ENCODE measurements around the gene MRPS5. TPM values are rescaled to one million over a fixed set of nuclear protein-coding genes. Genes with fewer than 3 reads are reported as not detected.

The MRPS5 gene
- total RNA-seq, 4 donors from 2014 or later = 41.9 to 55.4 (median 46.4) TPM

DNA sequence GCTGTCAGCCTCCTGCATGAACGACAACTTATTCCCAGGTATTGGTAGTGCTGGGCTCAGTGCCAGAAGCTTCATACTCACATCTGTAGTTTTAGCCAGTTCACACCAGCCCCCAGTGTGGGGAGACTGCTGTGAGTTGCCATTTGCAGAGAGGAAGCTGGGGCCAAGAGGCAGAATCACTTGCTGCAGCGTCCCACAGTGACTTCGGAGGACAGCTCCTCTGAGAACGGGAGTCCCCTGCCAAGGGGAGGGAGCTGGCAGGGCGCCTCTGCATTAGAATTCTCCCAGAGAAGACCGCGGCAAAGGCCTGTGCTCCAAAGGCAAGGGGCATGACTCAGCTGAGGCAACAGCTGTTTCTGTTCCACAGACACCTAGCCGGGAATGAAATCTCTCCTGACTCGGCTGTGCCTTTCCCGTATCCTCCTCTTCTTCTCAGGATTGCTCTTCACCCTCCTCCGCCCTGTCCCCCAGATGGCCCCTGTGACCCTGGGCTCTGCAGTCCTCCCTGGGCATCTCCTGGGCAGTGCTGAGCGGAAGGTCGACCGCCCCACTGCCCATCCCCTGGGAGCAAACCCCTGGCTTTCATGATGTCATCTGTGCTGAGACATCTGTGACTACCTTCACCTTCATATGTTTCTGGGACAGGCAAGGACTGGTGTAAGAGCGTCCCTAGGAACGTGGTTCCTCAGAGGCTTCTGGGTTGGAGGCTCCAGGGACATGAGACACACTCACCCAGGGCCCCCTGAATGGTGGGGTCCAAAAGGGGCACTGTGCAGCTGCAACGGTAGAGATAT is 78.1 kb downstream of the MRPS5 start:
- Histone ChIP-seq H3K4me1 (peaks cover 20 to 80% (median 29%) of the 10 kb centered on the region in 3 donors), H3K9me3 (no peaks in the 10 kb centered on the region), H3K4me3 (peak overlapping the region in 1 of 4 donors; percentile 21), H3K27me3 (no peaks in the 10 kb centered on the region), H3K27ac (peak overlapping the region; percentile 77 to 86 (median 78)), H3K36me3 (peaks cover 0 to 16% (median 0%) of the 10 kb centered on the region in 3 donors)
- 39 to 54% methylated on average over 10 of the region's 17 CpGs for WGBS, 2 donors
- TF ChIP-seq POLR2A (IDR thresholded peaks at IDR 0.05) = no peak
- TF ChIP-seq, protein P1, sequence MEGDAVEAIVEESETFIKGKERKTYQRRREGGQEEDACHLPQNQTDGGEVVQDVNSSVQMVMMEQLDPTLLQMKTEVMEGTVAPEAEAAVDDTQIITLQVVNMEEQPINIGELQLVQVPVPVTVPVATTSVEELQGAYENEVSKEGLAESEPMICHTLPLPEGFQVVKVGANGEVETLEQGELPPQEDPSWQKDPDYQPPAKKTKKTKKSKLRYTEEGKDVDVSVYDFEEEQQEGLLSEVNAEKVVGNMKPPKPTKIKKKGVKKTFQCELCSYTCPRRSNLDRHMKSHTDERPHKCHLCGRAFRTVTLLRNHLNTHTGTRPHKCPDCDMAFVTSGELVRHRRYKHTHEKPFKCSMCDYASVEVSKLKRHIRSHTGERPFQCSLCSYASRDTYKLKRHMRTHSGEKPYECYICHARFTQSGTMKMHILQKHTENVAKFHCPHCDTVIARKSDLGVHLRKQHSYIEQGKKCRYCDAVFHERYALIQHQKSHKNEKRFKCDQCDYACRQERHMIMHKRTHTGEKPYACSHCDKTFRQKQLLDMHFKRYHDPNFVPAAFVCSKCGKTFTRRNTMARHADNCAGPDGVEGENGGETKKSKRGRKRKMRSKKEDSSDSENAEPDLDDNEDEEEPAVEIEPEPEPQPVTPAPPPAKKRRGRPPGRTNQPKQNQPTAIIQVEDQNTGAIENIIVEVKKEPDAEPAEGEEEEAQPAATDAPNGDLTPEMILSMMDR (IDR thresholded peaks at IDR 0.05) = no peak
- intact Hi-C loops (cut with DNase I) = no loop called here
- no peak for DNase-seq

DNA sequence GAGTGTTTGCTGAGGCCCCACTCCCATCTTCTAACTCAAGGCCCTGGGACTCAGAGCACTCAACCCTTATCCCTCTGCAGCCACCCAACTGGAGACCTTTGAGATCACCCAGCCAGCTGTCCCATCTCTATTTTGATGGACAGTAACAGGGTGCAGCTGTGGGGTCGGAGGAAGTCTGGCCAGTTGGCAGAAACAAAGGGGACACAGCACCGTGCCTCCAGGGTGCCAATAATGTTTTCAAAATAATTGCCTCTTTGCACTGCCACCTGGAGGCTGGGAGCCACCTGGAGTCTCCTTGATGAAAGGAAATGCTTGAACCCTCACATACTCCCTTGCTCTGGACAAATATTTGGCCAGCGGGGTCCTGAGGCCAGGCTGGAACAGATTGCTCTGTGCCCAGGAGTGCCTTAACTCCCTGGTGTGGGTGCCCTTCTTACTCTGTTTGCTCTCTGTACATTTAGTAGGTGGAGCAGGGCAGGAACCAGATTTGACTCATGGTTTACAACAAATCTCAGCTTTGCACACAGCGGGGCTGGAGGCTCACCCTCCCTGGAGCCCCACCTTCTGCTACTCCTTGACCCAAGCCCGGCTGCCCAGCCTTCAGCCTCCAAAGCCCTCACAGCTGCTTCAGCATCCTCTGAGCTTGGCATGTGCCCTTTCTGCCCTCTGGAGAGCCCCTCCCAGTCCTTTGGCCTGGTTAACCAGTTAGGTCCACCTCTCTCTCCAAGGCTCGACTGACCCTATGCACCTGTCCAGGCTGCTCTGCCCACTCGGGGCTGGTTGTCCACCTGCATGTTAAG is 78.9 kb downstream of the MRPS5 start:
- Histone ChIP-seq H3K27ac (peak overlapping the region; percentile 77 to 86 (median 78)), H3K4me3 (peak overlapping the region in 1 of 4 donors; percentile 21), H3K9me3 (no peaks in the 10 kb centered on the region), H3K27me3 (no peaks in the 10 kb centered on the region), H3K4me1 (peaks cover 12 to 72% (median 24%) of the 10 kb centered on the region in 3 donors), H3K36me3 (peaks cover 0 to 16% (median 0%) of the 10 kb centered on the region in 3 donors)
- TF ChIP-seq, protein P1 (IDR thresholded peaks at IDR 0.05) = no peak
- no peak for TF ChIP-seq POLR2A (IDR thresholded peaks at IDR 0.05)
- intact Hi-C loops (cut with DNase I) = no loop called here
- DNase-seq = no peak
- 26 to 42% methylated on average over 3 to 6 of the region's 7 CpGs for WGBS, 2 donors

DNA sequence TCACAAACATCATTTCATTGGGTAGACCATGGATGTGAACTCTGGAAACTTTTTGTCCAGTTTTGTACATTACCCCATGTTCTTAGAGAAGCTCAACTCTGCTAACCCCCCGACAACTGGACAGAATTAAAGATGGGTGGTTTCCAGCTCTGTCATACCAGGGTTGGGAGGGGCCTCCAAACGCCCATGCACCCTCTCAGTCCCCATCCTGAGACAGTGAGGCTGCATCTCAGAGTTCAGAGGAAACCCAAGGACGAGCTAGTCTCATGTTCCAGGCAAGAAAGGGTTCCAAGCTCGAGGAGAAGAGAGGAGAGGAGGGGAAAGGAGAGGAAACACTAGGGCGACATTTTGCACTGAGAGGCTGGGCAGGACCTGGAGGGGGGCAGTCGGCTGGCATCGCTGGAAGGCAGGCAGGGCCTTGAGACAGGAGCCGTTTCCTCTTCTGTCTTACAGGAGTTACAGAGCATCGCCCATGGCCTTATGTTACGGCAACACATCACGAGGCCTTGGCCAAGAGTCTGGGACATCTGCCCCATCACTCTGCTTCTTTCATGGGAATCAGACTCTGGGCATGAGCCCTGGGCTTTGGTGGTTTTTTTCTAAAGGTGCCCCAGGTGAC is 79.7 kb downstream of the MRPS5 start:
- intact Hi-C loops (cut with DNase I) = no loop called here
- no peaks in the 10 kb centered on the region for H3K27me3 ChIP-seq
- H3K4me1 ChIP-seq = peaks cover 10 to 64% (median 24%) of the 10 kb centered on the region in 3 donors
- 80 to 82% methylated on average over 10 of the region's 11 CpGs for WGBS, 2 donors
- H3K9me3 ChIP-seq = no peaks in the 10 kb centered on the region
- no peak for DNase-seq
- peaks cover 0 to 16% (median 0%) of the 10 kb centered on the region in 3 donors for H3K36me3 ChIP-seq
- peak overlapping the region; percentile 39 to 86 (median 78) for H3K27ac ChIP-seq
- H3K4me3 ChIP-seq = no peak overlapping the region
- no peak for TF ChIP-seq POLR2A (IDR thresholded peaks at IDR 0.05)
- TF ChIP-seq, protein P1 (IDR thresholded peaks at IDR 0.05) = no peak

DNA sequence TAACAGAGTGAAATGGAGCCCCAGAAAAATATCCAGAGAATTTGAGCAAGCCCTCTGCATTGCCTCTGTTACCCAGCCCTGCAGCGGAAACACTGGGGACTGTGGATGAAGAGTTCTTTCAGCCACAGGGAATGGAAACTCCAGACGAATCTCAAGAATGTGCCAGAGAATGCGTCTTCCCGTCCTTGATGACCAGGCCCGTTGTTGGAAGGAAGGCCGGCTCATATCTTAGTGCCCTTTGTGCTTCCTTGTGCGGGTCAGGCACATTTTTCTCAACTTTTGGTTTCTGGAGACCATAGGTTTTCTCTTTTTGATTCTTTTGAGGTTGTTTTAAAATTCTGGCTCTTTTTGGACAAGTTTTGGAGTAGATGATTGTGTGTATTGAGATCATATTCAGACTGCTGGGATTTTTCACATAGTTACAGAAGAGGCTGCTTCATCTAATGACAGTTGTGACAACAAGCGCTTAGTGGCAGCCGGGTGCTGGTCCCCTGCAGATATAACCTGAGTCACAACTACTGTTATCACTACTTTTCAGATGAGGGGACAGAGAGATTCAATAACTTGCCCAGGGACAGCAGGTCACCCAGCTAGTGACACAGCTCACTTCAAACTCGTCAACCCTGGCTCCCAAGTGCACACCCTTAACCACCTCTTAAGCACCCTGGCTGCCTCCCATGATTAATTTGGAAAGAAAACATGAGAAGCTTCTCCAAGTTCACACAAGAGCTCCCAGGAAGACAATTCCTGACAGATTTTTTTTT is 80.4 kb downstream of the MRPS5 start:
- Histone ChIP-seq H3K27me3 (no peaks in the 10 kb centered on the region), H3K4me3 (no peak overlapping the region), H3K4me1 (peaks cover 10 to 60% (median 24%) of the 10 kb centered on the region in 3 donors), H3K9me3 (no peaks in the 10 kb centered on the region), H3K36me3 (peaks cover 0 to 16% (median 0%) of the 10 kb centered on the region in 3 donors), H3K27ac (peak overlapping the region in 2 of 4 donors; percentile 78 to 86)
- DNase-seq = no peak
- intact Hi-C loops (cut with DNase I) = no loop called here
- 74 to 77% methylated on average over 9 to 10 of the region's 10 CpGs for WGBS, 2 donors
- TF ChIP-seq, protein P1 (IDR thresholded peaks at IDR 0.05) = no peak
- TF ChIP-seq POLR2A (IDR thresholded peaks at IDR 0.05) = no peak
